Ovary (tissue), 3 donors: ENCODE measurements around the gene CNTRL.

Experiments
- CTCF ChIP-seq, 3 donors: fragments of 450-650 bp in 2 of 3; fragments of 200-600 bp in 1 of 3; IDR thresholded peaks; one replicate each; pipeline versions ENCODE4 v1.5.1 to v1.8.0; 2016 to 2022; ENCODE audit warnings: antibody characterized with exemption in 3 of 3, mild to moderate bottlenecking in 1 of 3
- EP300 ChIP-seq: sonication (generic); formaldehyde crosslinking; IDR thresholded peaks from one replicate; pipeline ENCODE4 v1.6.1; 2017; ENCODE audit warnings: antibody characterized with exemption
- POLR2A ChIP-seq: fragments of 450-650 bp; IDR thresholded peaks from one replicate; pipeline ENCODE4 v1.6.1; 2017; ENCODE audit warnings: antibody characterized with exemption, mild to moderate bottlenecking, moderate library complexity
- donor health status: DM: no; HTN: no; CAD: no.

GRCh38 chr9:121069396-121069795, 5.4 kb upstream of the CNTRL start:
- TF ChIP-seq CTCF (IDR thresholded peaks at IDR 0.05) (no peak), POLR2A (no peak), EP300 (no peak)
